Measurements from ENCODE around the gene NOS3. TPM values are rescaled to one million over a fixed set of nuclear protein-coding genes. Genes with fewer than 3 reads are reported as not detected.

The NOS3 gene
- total RNA-seq, 6 donors from 2014 or later = 3.1 to 95.3 (median 16.2) TPM

DNA sequence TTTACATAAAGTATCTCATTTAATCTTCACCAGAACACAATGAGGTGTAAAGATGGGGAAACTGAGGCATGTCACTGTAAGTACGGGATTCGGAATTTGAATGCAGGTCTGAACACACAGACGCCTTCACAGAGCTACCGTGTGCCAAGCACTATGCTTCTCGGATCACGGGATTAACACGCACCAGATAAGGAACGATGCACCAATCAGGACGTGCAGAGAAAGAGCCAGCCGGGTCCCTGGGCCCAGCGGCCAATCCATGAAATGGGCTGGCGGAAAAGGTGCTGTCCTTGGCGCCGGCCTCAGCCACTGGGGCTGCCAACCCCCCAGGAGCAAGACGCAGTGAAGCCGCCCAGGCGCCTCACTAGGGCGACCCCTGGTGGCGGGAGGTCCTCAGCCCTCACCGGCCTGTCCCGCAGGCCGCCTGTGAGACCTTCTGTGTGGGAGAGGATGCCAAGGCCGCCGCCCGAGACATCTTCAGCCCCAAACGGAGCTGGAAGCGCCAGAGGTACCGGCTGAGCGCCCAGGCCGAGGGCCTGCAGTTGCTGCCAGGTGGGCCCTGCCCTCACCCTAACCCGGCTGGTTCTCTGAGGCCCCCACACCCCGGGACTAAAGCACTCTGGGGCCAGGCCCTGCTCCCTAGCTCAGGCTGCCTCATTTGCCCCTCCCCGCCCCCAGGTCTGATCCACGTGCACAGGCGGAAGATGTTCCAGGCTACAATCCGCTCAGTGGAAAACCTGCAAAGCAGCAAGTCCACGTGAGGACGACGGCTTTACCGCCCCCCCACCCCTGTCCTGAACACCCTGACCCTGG is 17.9 kb downstream of the NOS3 start:
- TF ChIP-seq POLR2A (IDR thresholded peaks at IDR 0.05) = no peak
- TF ChIP-seq, protein P1, sequence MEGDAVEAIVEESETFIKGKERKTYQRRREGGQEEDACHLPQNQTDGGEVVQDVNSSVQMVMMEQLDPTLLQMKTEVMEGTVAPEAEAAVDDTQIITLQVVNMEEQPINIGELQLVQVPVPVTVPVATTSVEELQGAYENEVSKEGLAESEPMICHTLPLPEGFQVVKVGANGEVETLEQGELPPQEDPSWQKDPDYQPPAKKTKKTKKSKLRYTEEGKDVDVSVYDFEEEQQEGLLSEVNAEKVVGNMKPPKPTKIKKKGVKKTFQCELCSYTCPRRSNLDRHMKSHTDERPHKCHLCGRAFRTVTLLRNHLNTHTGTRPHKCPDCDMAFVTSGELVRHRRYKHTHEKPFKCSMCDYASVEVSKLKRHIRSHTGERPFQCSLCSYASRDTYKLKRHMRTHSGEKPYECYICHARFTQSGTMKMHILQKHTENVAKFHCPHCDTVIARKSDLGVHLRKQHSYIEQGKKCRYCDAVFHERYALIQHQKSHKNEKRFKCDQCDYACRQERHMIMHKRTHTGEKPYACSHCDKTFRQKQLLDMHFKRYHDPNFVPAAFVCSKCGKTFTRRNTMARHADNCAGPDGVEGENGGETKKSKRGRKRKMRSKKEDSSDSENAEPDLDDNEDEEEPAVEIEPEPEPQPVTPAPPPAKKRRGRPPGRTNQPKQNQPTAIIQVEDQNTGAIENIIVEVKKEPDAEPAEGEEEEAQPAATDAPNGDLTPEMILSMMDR (IDR thresholded peaks at IDR 0.05) = peak; percentile 56 to 82 (median 76)
- WGBS, 2 donors = 52 to 70% methylated on average over 25 to 32 of the region's 40 CpGs
- peak; percentile 55 to 82 for ATAC-seq (ENCODE audit: low FRiP score in 2 of 2)
- H3K9me3 ChIP-seq = no peaks in the 10 kb centered on the region
- H3K27ac ChIP-seq = peak overlapping the region in 2 of 4 donors; percentile 10 to 28
- H3K4me1 ChIP-seq = peaks cover 43 to 63% (median 51%) of the 10 kb centered on the region in 4 donors
- DNase-seq = peak; percentile 65 to 91
- H3K4me3 ChIP-seq = peak overlapping the region in 3 of 4 donors; percentile 4 to 28 (median 25)
- peaks cover 0 to 8% (median 1%) of the 10 kb centered on the region in 4 donors for H3K27me3 ChIP-seq
- peaks cover 0 to 7% (median 0%) of the 10 kb centered on the region in 4 donors for H3K36me3 ChIP-seq

DNA sequence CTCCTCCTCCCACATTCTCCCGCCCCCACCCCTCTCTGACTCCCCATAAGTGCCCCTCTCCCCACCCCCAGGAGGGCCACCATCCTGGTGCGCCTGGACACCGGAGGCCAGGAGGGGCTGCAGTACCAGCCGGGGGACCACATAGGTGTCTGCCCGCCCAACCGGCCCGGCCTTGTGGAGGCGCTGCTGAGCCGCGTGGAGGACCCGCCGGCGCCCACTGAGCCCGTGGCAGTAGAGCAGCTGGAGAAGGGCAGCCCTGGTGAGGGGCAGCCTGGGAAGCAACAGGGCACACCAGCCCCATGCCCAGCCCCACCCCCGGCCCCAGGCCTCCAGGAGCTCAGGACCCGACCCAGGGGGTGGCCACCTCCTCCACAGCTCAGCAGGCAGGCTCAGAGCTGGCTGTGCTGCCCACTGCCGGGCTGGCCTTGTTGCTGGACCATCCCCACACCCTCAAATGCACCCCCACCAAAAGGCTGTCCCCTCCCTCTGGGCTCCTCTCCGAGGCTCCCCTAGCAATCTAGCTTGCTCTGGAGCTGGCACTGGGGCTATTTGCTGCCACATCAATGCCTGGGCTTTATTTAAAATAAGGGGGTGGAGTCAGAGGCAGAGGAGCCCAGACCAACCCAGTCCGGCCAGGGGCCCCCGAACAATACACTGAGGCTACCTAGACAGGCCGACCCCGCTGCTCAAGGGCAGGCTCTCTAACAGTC is 18.7 kb downstream of the NOS3 start:
- H3K4me1 ChIP-seq = peaks cover 43 to 69% (median 52%) of the 10 kb centered on the region in 4 donors
- TF ChIP-seq POLR2A (IDR thresholded peaks at IDR 0.05) (no peak), POLR2AphosphoS5 (IDR thresholded peaks at IDR 0.05) (no peak), EP300 (IDR thresholded peaks at IDR 0.05) (no peak)
- TF ChIP-seq, protein P1 (IDR thresholded peaks at IDR 0.05) = no peak
- 40 to 74% methylated on average over 4 to 21 of the region's 22 CpGs for whole genome bisulfite sequencing, 2 donors

DNA sequence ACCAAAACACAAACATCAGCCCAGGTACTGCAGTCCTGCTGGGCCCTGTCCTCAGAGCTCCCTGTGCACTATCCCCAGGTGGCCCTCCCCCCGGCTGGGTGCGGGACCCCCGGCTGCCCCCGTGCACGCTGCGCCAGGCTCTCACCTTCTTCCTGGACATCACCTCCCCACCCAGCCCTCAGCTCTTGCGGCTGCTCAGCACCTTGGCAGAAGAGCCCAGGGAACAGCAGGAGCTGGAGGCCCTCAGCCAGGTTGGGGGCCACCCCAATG is 19.2 kb downstream of the NOS3 start:
- DNase-seq (no peak), ATAC-seq (ENCODE audit: low FRiP score in 2 of 2) (no peak)
- peaks cover 43 to 69% (median 54%) of the 10 kb centered on the region in 4 donors for H3K4me1 ChIP-seq
- no peak overlapping the region for H3K27ac ChIP-seq
- no peaks in the 10 kb centered on the region for H3K9me3 ChIP-seq
- peaks cover 0 to 7% (median 0%) of the 10 kb centered on the region in 4 donors for H3K36me3 ChIP-seq
- TF ChIP-seq EP300 (IDR thresholded peaks at IDR 0.05) = no peak
- no peak for TF ChIP-seq POLR2A (IDR thresholded peaks at IDR 0.05)
- peaks cover 0 to 12% (median 2%) of the 10 kb centered on the region in 4 donors for H3K27me3 ChIP-seq
- H3K4me3 ChIP-seq = no peak overlapping the region
- WGBS, 2 donors = 34% methylated on average over 7 of the region's 7 CpGs; no CpG with 5 or more reads in 1 of the 2 donors

More for the DNA sequence above, 18.7 kb downstream of the NOS3 start:
- H3K27ac ChIP-seq = no peak overlapping the region
- ATAC-seq (ENCODE audit: low FRiP score in 2 of 2) = no peak
- H3K36me3 ChIP-seq = peaks cover 0 to 9% (median 0%) of the 10 kb centered on the region in 4 donors
- H3K4me3 ChIP-seq = no peak overlapping the region
- no peaks in the 10 kb centered on the region for H3K9me3 ChIP-seq
- H3K27me3 ChIP-seq = peaks cover 0 to 12% (median 2%) of the 10 kb centered on the region in 4 donors
- DNase-seq = no peak

DNA sequence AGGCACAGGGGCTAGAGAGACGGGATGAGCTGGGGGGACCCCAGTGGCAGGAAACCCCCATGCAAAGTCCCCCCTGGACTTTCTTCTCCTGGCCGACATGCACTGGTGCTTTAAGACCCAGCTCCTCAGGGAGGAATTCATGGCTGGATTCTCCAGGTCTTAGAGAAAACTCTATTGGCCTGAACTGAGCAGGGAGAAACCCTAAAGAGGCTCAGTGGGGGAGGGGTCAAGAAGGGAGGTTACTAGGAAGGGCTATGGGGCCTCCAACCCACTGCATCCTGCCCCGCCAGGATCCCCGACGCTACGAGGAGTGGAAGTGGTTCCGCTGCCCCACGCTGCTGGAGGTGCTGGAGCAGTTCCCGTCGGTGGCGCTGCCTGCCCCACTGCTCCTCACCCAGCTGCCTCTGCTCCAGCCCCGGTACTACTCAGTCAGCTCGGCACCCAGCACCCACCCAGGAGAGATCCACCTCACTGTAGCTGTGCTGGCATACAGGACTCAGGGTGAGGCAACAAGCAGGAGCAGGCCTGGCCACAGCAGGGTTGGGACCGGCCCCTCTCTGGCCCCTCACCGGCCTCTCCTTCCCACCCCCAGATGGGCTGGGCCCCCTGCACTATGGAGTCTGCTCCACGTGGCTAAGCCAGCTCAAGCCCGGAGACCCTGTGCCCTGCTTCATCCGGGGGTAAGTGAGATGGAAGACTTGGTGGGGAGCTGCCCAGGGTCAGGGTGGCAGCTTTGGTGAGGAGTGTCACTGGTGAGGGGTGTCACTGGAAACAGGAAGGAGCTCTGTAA is 19.7 kb downstream of the NOS3 start:
- peak overlapping the region in 3 of 4 donors; percentile 9 to 38 (median 32) for H3K4me3 ChIP-seq
- TF ChIP-seq, protein P1 (IDR thresholded peaks at IDR 0.05) = no peak
- TF ChIP-seq EP300 (IDR thresholded peaks at IDR 0.05) = no peak
- no peak for TF ChIP-seq POLR2AphosphoS5 (IDR thresholded peaks at IDR 0.05)
- peak in 1 of 4 donors; percentile 0 for TF ChIP-seq POLR2A (IDR thresholded peaks at IDR 0.05)
- no peaks in the 10 kb centered on the region for H3K9me3 ChIP-seq
- H3K27me3 ChIP-seq = peaks cover 0 to 12% (median 2%) of the 10 kb centered on the region in 4 donors
- H3K36me3 ChIP-seq = peaks cover 0 to 5% (median 0%) of the 10 kb centered on the region in 4 donors
- 8 to 28% methylated on average over 5 to 18 of the region's 18 CpGs for WGBS, 2 donors
- DNase-seq = peak in 1 of 2 donors; percentile 49
- peak overlapping the region in 3 of 4 donors; percentile 0 to 54 (median 14) for H3K27ac ChIP-seq
- ATAC-seq (ENCODE audit: low FRiP score in 2 of 2) = peak; percentile 5 to 54
- H3K4me1 ChIP-seq = peaks cover 43 to 69% (median 54%) of the 10 kb centered on the region in 4 donors
